Neural cell (in vitro differentiated cells): ENCODE measurements around the gene BHLHE23. TPM values are rescaled to one million over a fixed set of nuclear protein-coding genes. Genes with fewer than 3 reads are reported as not detected.

Experiments
- H2AFZ ChIP-seq: fragments of 200-600, 300-800 bp; sonication (generic), shearing (Covaris generic); 2 replicates; pipeline ENCODE4 v1.6.0; 2014; ENCODE audit warnings: low read depth, mild to moderate bottlenecking, antibody characterized with exemption, low read length, moderate library complexity
- H3F3A ChIP-seq: fragments of 200-600 bp; shearing (Covaris generic); 2 replicates; pipeline ENCODE4 v1.6.1; 2016; ENCODE audit warnings: mild to moderate bottlenecking, moderate library complexity, mixed read lengths, antibody characterized with exemption, low read length; ENCODE audit not compliant: insufficient read depth, poor library complexity, severe bottlenecking
- H3K27ac ChIP-seq: fragments of 200-600, 300-800 bp; sonication (generic), shearing (Covaris generic); 2 replicates; pipeline ENCODE4 v1.5.1; 2014; ENCODE audit warnings: mild to moderate bottlenecking, low read length, moderate library complexity
- H3K27me3 ChIP-seq: fragments of 300-800, 200-600 bp; sonication (generic), shearing (Covaris generic); 2 replicates; pipeline ENCODE4 v1.6.0; 2014; ENCODE audit warnings: mild to moderate bottlenecking, low read depth, low read length, moderate library complexity; ENCODE audit not compliant: insufficient read depth
- H3K36me3 ChIP-seq: fragments of 300-800, 200-600 bp; sonication (generic), shearing (Covaris generic); 2 replicates; pipeline ENCODE4 v1.5.1; 2014; ENCODE audit warnings: mild to moderate bottlenecking, antibody characterized with exemption, low read length, moderate library complexity; ENCODE audit not compliant: insufficient read depth
- H3K4me2 ChIP-seq: fragments of 300-800, 200-600 bp; sonication (generic), shearing (Covaris generic); 2 replicates; pipeline ENCODE4 v1.6.0; 2014; ENCODE audit warnings: mild to moderate bottlenecking, low read length
- H3K4me3 ChIP-seq: fragments of 300-800, 200-600 bp; sonication (generic), shearing (Covaris generic); 2 replicates; pipeline ENCODE4 v1.5.1; 2014; ENCODE audit warnings: mild to moderate bottlenecking, low read length, moderate library complexity
- H3K79me2 ChIP-seq: fragments of 200-600 bp; shearing (Covaris generic); replicated peaks from 2 replicates; pipeline ENCODE4 v1.6.0; 2014; ENCODE audit warnings: mild to moderate bottlenecking, low read length, moderate library complexity; ENCODE audit not compliant: insufficient read depth
- H3K9ac ChIP-seq: fragments of 300-800, 200-600 bp; sonication (generic), shearing (Covaris generic); 2 replicates; pipeline ENCODE4 v1.6.1; 2016; ENCODE audit warnings: mild to moderate bottlenecking, low read length, mixed read lengths
- H3K9me2 ChIP-seq: fragments of 200-600 bp; shearing (Covaris generic); 2 replicates; pipeline ENCODE4 v1.6.1; 2016; ENCODE audit warnings: mild to moderate bottlenecking, low read length, mixed read lengths; ENCODE audit not compliant: insufficient read depth
- H3K9me3 ChIP-seq: fragments of 200-600, 300-800 bp; sonication (generic), shearing (Covaris generic); 2 replicates; pipeline ENCODE4 v1.6.1; 2016; ENCODE audit warnings: mild to moderate bottlenecking, mixed run types, low read length, moderate library complexity, mixed read lengths
- H4K20me1 ChIP-seq: fragments of 200-600 bp; shearing (Covaris generic); 2 replicates; pipeline ENCODE4 v1.6.1; 2016; ENCODE audit warnings: mild to moderate bottlenecking, mixed run types; ENCODE audit not compliant: insufficient read depth
- EP300 ChIP-seq: fragments of 450-650 bp; conservative IDR thresholded peaks from 2 replicates; pipeline ENCODE4 v1.6.1; 2014; ENCODE audit warnings: antibody characterized with exemption, mild to moderate bottlenecking, moderate library complexity; ENCODE audit not compliant: poor library complexity, severe bottlenecking
- EZH2 ChIP-seq: fragments of 200-600, 300-800 bp; shearing (Covaris generic), sonication (generic); IDR thresholded peaks from 2 replicates; pipeline ENCODE4 v1.6.1; 2014; ENCODE audit warnings: antibody characterized with exemption, low read length, borderline replicate concordance, mild to moderate bottlenecking; ENCODE audit not compliant: insufficient read depth, poor library complexity, severe bottlenecking
- MXI1 ChIP-seq: fragments of 450-650 bp; conservative IDR thresholded peaks from 2 replicates; pipeline ENCODE4 v1.6.1; 2014; ENCODE audit warnings: antibody characterized with exemption, mild to moderate bottlenecking; ENCODE audit not compliant: poor library complexity, severe bottlenecking
- POLR2AphosphoS5 ChIP-seq: IDR thresholded peaks from 2 replicates; pipeline ENCODE4 v1.6.1; 2012
- RAD21 ChIP-seq: fragments of 450-650 bp; conservative IDR thresholded peaks from 2 replicates; pipeline ENCODE4 v1.6.1; 2014; ENCODE audit warnings: antibody characterized with exemption, mild to moderate bottlenecking, moderate library complexity
- SMC3 ChIP-seq: fragments of 450-650 bp; conservative IDR thresholded peaks from 2 replicates; pipeline ENCODE4 v1.6.1; 2014; ENCODE audit warnings: antibody characterized with exemption, mild to moderate bottlenecking, moderate library complexity; ENCODE audit not compliant: poor library complexity
- TAF1 ChIP-seq: IDR thresholded peaks from 2 replicates; pipeline ENCODE4 v1.6.1; 2012; ENCODE audit warnings: low read depth
- polyA plus RNA-seq: library from polyadenylated mRNA; depleted of rRNA; stranded (reverse); fragments of >200 nt; gene quantifications from 2 replicates; pipeline ENCODE4 v1.2.3, GENCODE V29; 2014
- TF ChIP-seq, protein P1 (sequence below): fragments of 450-650 bp; IDR thresholded peaks from 2 replicates; pipeline ENCODE4 v1.5.1; 2014; ENCODE audit warnings: antibody characterized with exemption, mild to moderate bottlenecking, moderate library complexity; ENCODE audit not compliant: poor library complexity, severe bottlenecking
- TF ChIP-seq, protein P2 (sequence below): IDR thresholded peaks from 2 replicates; pipeline ENCODE4 v1.6.1; 2012; ENCODE audit warnings: borderline replicate concordance

Gene BHLHE23
- polyA plus RNA-seq, 1 donor from 2014 or later: not detected

DNA sequence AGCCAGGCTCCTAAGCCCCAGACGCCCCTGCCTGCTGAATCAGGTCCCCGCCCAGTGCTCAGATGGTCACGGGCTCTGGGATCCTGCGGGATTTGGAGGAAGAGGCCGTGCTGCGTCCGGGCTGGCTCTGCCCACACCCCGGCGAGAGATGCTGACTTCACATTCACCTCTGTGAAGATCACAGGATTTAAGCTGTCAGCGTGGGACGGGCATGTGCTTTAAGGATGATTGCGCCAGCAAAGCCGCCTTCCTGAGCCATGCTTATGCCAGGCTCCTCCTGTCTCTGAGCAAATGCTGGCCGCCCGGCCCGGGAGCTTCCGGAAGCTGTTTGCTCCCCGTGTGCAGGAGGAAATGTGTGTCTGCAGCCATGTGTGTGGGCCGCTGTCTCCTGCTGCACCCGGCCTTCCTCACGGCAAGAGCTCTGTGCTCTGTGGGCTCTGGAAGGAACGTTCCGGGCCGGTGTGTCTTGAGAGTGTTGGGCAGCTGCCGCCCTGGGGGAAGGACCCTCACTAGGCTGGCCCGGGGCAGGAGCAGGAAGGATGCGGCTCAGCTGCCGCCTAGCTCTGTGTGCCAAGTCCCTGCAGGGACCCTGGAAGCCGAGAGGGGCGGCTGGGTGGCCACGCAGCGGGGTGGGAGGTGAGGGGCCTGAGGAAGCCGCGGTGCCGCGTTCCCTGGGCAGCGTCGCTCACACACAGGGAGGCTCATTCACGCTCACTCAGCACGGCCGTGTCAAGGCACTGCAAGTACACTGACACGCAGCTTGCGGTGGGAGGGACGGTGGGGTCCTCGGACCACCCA, 19.0 kb upstream of the BHLHE23 start:
- Histone ChIP-seq H3K36me3 (no peaks in the 10 kb centered on the region), H3K9me2 (no peaks in the 10 kb centered on the region), H4K20me1 (no peaks in the 10 kb centered on the region), H3K9ac (no peak overlapping the region), H3K9me3 (no peaks in the 10 kb centered on the region), H3K27ac (no peak overlapping the region), H3K27me3 (no peaks in the 10 kb centered on the region), H3K4me3 (no peak overlapping the region), H3K4me2 (no peak overlapping the region), H3F3A (no peaks in the 10 kb centered on the region), H3K79me2 (no peaks in the 10 kb centered on the region), H2AFZ (no peak overlapping the region)
- TF ChIP-seq, protein P1, sequence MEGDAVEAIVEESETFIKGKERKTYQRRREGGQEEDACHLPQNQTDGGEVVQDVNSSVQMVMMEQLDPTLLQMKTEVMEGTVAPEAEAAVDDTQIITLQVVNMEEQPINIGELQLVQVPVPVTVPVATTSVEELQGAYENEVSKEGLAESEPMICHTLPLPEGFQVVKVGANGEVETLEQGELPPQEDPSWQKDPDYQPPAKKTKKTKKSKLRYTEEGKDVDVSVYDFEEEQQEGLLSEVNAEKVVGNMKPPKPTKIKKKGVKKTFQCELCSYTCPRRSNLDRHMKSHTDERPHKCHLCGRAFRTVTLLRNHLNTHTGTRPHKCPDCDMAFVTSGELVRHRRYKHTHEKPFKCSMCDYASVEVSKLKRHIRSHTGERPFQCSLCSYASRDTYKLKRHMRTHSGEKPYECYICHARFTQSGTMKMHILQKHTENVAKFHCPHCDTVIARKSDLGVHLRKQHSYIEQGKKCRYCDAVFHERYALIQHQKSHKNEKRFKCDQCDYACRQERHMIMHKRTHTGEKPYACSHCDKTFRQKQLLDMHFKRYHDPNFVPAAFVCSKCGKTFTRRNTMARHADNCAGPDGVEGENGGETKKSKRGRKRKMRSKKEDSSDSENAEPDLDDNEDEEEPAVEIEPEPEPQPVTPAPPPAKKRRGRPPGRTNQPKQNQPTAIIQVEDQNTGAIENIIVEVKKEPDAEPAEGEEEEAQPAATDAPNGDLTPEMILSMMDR: no peak
- TF ChIP-seq, protein P2, sequence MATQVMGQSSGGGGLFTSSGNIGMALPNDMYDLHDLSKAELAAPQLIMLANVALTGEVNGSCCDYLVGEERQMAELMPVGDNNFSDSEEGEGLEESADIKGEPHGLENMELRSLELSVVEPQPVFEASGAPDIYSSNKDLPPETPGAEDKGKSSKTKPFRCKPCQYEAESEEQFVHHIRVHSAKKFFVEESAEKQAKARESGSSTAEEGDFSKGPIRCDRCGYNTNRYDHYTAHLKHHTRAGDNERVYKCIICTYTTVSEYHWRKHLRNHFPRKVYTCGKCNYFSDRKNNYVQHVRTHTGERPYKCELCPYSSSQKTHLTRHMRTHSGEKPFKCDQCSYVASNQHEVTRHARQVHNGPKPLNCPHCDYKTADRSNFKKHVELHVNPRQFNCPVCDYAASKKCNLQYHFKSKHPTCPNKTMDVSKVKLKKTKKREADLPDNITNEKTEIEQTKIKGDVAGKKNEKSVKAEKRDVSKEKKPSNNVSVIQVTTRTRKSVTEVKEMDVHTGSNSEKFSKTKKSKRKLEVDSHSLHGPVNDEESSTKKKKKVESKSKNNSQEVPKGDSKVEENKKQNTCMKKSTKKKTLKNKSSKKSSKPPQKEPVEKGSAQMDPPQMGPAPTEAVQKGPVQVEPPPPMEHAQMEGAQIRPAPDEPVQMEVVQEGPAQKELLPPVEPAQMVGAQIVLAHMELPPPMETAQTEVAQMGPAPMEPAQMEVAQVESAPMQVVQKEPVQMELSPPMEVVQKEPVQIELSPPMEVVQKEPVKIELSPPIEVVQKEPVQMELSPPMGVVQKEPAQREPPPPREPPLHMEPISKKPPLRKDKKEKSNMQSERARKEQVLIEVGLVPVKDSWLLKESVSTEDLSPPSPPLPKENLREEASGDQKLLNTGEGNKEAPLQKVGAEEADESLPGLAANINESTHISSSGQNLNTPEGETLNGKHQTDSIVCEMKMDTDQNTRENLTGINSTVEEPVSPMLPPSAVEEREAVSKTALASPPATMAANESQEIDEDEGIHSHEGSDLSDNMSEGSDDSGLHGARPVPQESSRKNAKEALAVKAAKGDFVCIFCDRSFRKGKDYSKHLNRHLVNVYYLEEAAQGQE: no peak
- TF ChIP-seq EZH2 (no peak), RAD21 (no peak), EP300 (no peak), MXI1 (no peak), TAF1 (no peak), POLR2AphosphoS5 (no peak)

DNA sequence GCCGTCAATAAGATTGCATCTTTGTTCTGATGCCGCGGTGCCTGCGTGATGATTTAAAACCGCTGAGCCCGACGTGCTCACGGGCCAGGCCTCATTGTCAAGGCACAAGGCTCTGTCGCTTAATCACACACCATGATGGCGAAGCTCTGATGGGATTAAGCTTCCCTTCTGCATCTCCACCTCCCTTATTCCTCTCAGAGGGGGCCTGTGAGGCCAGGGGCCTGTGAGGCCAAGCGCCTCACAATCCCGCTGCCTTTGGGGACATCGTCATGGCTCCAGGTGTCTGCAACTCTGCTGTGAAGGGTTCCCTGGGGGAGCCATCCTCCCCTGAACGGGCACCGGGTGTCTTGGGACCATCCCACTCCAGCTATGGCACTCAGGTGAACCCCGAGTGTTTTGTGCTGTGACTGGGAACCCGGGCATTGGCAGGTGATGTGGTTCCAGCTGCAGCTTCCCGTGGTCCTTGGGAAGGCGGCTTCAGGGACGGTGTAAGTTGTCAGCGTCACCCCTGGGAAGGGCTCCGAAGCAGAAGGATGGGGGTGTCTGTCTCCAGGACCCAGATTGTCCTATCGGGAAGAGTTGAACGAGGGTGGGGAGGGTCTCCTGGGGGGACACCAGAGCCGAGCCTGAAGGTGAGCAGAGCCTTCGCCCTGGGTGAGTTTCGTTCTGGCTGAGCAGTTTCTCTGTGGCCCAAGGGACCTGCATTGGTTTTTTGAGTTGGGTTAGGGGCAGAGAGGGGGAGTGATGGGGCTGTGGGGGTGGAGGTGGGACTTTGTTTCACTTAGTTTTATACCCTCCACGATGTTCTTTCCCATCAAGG, 18.0 kb upstream of the BHLHE23 start:
- no peak overlapping the region for H2AFZ ChIP-seq
- no peak overlapping the region for H3K4me3 ChIP-seq
- H3K36me3 ChIP-seq: no peaks in the 10 kb centered on the region
- H4K20me1 ChIP-seq: no peaks in the 10 kb centered on the region
- H3K9me2 ChIP-seq: no peaks in the 10 kb centered on the region
- H3K79me2 ChIP-seq: no peaks in the 10 kb centered on the region
- H3K9ac ChIP-seq: no peak overlapping the region
- H3K9me3 ChIP-seq: no peaks in the 10 kb centered on the region
- H3K4me2 ChIP-seq: no peak overlapping the region
- no peaks in the 10 kb centered on the region for H3F3A ChIP-seq
- no peak for TF ChIP-seq SMC3
- no peak for TF ChIP-seq EZH2
- TF ChIP-seq, protein P1: no peak
- TF ChIP-seq MXI1: no peak
- TF ChIP-seq EP300: no peak
- no peak for TF ChIP-seq POLR2AphosphoS5
- no peak for TF ChIP-seq RAD21
- TF ChIP-seq, protein P2: no peak
- no peak for TF ChIP-seq TAF1
- no peak overlapping the region for H3K27ac ChIP-seq
- H3K27me3 ChIP-seq: no peaks in the 10 kb centered on the region
